K562 (cell line): Measurements from ENCODE around the gene PPP4R1. TPM values are rescaled to one million over a fixed set of nuclear protein-coding genes. Genes with fewer than 3 reads are reported as not detected.

Experiments
- ATAC-seq: fragments of 200-7000 bp; cut with Tn5 transposase; 3 replicates; pipeline ENCODE4 v1.9.1; 2020; ENCODE audit warnings: moderate library complexity
- BruUV-seq: library from RNA; stranded (reverse); fragments of 400-500 nt; replicated peaks from 2 replicates; lab custom pipeline; 2021; lab: Mats Ljungman, UMichigan
- CTCF ChIA-PET: fragments of 300-600 bp; formaldehyde crosslinking; extraction: SDS; loops from one replicate; lab custom pipeline; 2021; ENCODE audit warnings: low intra/inter-chr PET ratio; lab: Yijun Ruan, JAX
- POLR2A ChIA-PET: fragments of 300-600, 350-650 bp; sonication (Branson Sonifier 250); formaldehyde crosslinking; extraction: SDS; loops from one replicate; lab custom pipeline; 2021; ENCODE audit warnings: antibody characterized with exemption, inconsistent platforms; lab: Yijun Ruan, JAX
- DNase-seq, 4 experiments: peaks; one replicate each; pipeline versions ENCODE4 v3.0.0 to v3.0.0-alpha.2; 2011 to 2018; ENCODE audit warnings: low spot score in 3 of 4, mixed read lengths in 3 of 4; ENCODE audit errors: extremely low read depth in 1 of 4
- FAIRE-seq: peaks from 2 replicates; lab custom pipeline; 2011; peaks lifted over from hg19 to GRCh38; lab: Jason Lieb, UNC
- H2AFZ ChIP-seq: 2 replicates; pipeline ENCODE4 v1.6.0; 2011; ENCODE audit warnings: low read depth, low read length, control low read depth, inconsistent platforms
- H3K27ac ChIP-seq: fragments of 200-600 bp; 3 replicates; pipeline ENCODE4 v1.8.0; 2011; ENCODE audit warnings: low read depth, mild to moderate bottlenecking, control low read depth, inconsistent platforms, low read length, moderate library complexity, mixed read lengths; ENCODE audit errors: extremely low read depth
- H3K27me3 ChIP-seq, 2 experiments: fragments of 300-600 bp in 1 of 2; 2 replicates in 1 of 2; 3 replicates in 1 of 2; pipeline versions ENCODE4 v1.6.0 to v1.8.0; 2011; ENCODE audit warnings: inconsistent platforms in 2 of 2, low read length in 2 of 2, mild to moderate bottlenecking in 1 of 2, mixed read lengths in 1 of 2, moderate library complexity in 1 of 2; ENCODE audit not compliant: control insufficient read depth in 2 of 2, insufficient read depth in 2 of 2
- H3K36me3 ChIP-seq: fragments of 300-600 bp; 3 replicates; pipeline ENCODE4 v1.8.0; 2011; ENCODE audit warnings: mild to moderate bottlenecking, low read length, inconsistent platforms; ENCODE audit not compliant: control insufficient read depth, insufficient read depth
- H3K4me1 ChIP-seq, 2 experiments: fragments of 200-600 bp in 1 of 2; replicated peaks in 1 of 2; 2 replicates in 1 of 2; 3 replicates in 1 of 2; pipeline versions ENCODE4 v1.5.1 to v1.8.0; 2011; ENCODE audit warnings: inconsistent platforms in 2 of 2, low read length in 2 of 2, mild to moderate bottlenecking in 1 of 2, mixed read lengths in 1 of 2, moderate library complexity in 1 of 2; ENCODE audit not compliant: control insufficient read depth in 2 of 2, insufficient read depth in 2 of 2
- H3K4me2 ChIP-seq: 2 replicates; pipeline ENCODE4 v1.6.1; 2011; ENCODE audit warnings: low read length, control low read depth, inconsistent platforms, mixed read lengths; ENCODE audit not compliant: insufficient read depth
- H3K4me3 ChIP-seq: fragments of 200-600 bp; sonication (generic), shearing (Covaris generic); 2 replicates; pipeline ENCODE4 v1.5.1; 2016; ENCODE audit warnings: control low read depth, inconsistent platforms
- H3K79me2 ChIP-seq: fragments of 200-600 bp; 3 replicates; pipeline ENCODE4 v1.8.0; 2011; ENCODE audit warnings: low read length, inconsistent platforms; ENCODE audit not compliant: control insufficient read depth, insufficient read depth
- H3K9ac ChIP-seq, 2 experiments: 2 replicates each; pipeline versions ENCODE4 v1.6.0 to v1.6.1; 2011; ENCODE audit warnings: low read depth in 2 of 2, low read length in 2 of 2, control low read depth in 1 of 2, inconsistent platforms in 1 of 2, mild to moderate bottlenecking in 1 of 2, mixed read lengths in 1 of 2; ENCODE audit not compliant: insufficient read depth in 1 of 2
- H3K9me1 ChIP-seq: one replicate; pipeline ENCODE4 v1.6.0; 2011; ENCODE audit warnings: inconsistent platforms, mild to moderate bottlenecking, low read length, moderate library complexity; ENCODE audit not compliant: control insufficient read depth, insufficient read depth
- H3K9me3 ChIP-seq: replicated peaks from 2 replicates; pipeline ENCODE4 v1.5.1; 2011; ENCODE audit warnings: low read depth, low read length, inconsistent platforms; ENCODE audit not compliant: control insufficient read depth, insufficient read depth
- H4K20me1 ChIP-seq: replicated peaks from 2 replicates; pipeline ENCODE4 v1.6.1; 2011; ENCODE audit warnings: low read length, inconsistent platforms, mixed read lengths; ENCODE audit not compliant: control insufficient read depth, insufficient read depth
- CBX3 ChIP-seq, 2 experiments: IDR thresholded peaks; 1 replicate in 1 of 2; 2 replicates in 1 of 2; pipeline ENCODE4 v1.6.1; 2012; ENCODE audit warnings: inconsistent platforms in 2 of 2, low read length in 2 of 2, borderline replicate concordance in 1 of 2, control low read depth in 1 of 2
- KLF1 ChIP-seq: fragments of 450-650 bp; IDR thresholded peaks from 2 replicates; pipeline ENCODE4 v1.6.1; 2016; ENCODE audit warnings: missing genetic modification characterization, missing compliant biosample characterization
- MAFK ChIP-seq: IDR thresholded peaks from 2 replicates; pipeline ENCODE4 v1.6.1; 2011; ENCODE audit warnings: low read length, improper control_type of control experiment
- MEIS2 ChIP-seq: fragments of 450-650 bp; IDR thresholded peaks from 2 replicates; pipeline ENCODE4 v1.6.1; 2014; ENCODE audit warnings: mild to moderate bottlenecking; ENCODE audit not compliant: partially characterized antibody
- NCOA1 ChIP-seq: fragments of 450-650 bp; IDR thresholded peaks from 2 replicates; pipeline ENCODE4 v1.6.1; 2016; ENCODE audit warnings: low read depth
- NCOA2 ChIP-seq, 2 experiments: fragments of 450-650 bp; IDR thresholded peaks; 2 replicates each; pipeline ENCODE4 v1.6.1; 2018; ENCODE audit warnings: mild to moderate bottlenecking in 2 of 2, moderate library complexity in 1 of 2; ENCODE audit not compliant: partially characterized antibody in 2 of 2
- NR1H2 ChIP-seq: sonication (generic); formaldehyde crosslinking; IDR thresholded peaks from 2 replicates; pipeline ENCODE4 v1.4.0; 2020; ENCODE audit warnings: mild to moderate bottlenecking, missing genetic modification reagents
- PHF8 ChIP-seq: fragments of 200-600 bp; sonication (generic); IDR thresholded peaks from 2 replicates; pipeline ENCODE4 v1.6.1; 2012; ENCODE audit warnings: mixed run types, mild to moderate bottlenecking, inconsistent platforms, low read length, moderate library complexity, borderline replicate concordance
- SNIP1 ChIP-seq: fragments of 450-650 bp; IDR thresholded peaks from 2 replicates; pipeline ENCODE4 v1.7.1; 2017; ENCODE audit warnings: low read depth, mild to moderate bottlenecking
- ZFP36 ChIP-seq: fragments of 150-350 bp; IDR thresholded peaks from 2 replicates; pipeline ENCODE4 v1.6.1; 2018; ENCODE audit warnings: low read length, low read depth; ENCODE audit not compliant: partially characterized antibody
- ZNF174 ChIP-seq: fragments of 250-450 bp; sonication (Bioruptor Pico); IDR thresholded peaks from 2 replicates; pipeline ENCODE4 v1.4.0; 2020; ENCODE audit warnings: mild to moderate bottlenecking
- ZNF57 ChIP-seq: fragments of 450-650 bp; formaldehyde crosslinking; IDR thresholded peaks from 2 replicates; pipeline ENCODE4 v1.4.0; 2020; ENCODE audit warnings: mild to moderate bottlenecking, moderate library complexity
- ZNF695 ChIP-seq: fragments of 450-650 bp; formaldehyde crosslinking; IDR thresholded peaks from 2 replicates; pipeline ENCODE4 v1.4.0; 2020; ENCODE audit warnings: mild to moderate bottlenecking, moderate library complexity
- WGBS: fragments of 100-300 bp; shearing (Covaris generic); methylation state at CpG from one replicate; pipeline ENCODE4 v1.1.6; 2016; ENCODE audit warnings: low coverage, mixed read lengths; ENCODE audit not compliant: insufficient coverage; ENCODE audit errors: missing lambda C conversion rate; 5-methylcytosine and 5-hydroxymethylcytosine counted together
- in situ Hi-C: fragments of 300-500 bp; cut with MboI; formaldehyde crosslinking; loops from 4 replicates; pipeline ENCODE4 v1.15.0; 2018; ENCODE audit warnings: inconsistent platforms, mixed read lengths
- intact Hi-C: fragments of 100-400 bp; cut with micrococcal nuclease; formaldehyde crosslinking; loops from 2 replicates; pipeline ENCODE4 v1.14.2; 2022
- polyA plus RNA-seq, 8 experiments: library from polyadenylated mRNA; depleted of rRNA in 4 of 8; stranded (reverse) in 5 of 8; unstranded in 3 of 8; fragments of >200 nt; fragmentation: Nextera tagmentation in 2 of 8; fragmentation: Illumina TruSeq in 1 of 8; extraction: Ambion mirVana in 2 of 8; extraction: Trizol in 1 of 8; gene quantifications; 2 replicates each; pipeline versions ENCODE4 v1.2.1 to v1.2.3, GENCODE V29; 2011 to 2014; ENCODE audit warnings: inconsistent platforms in 1 of 8, missing spikeins in 1 of 8
- total RNA-seq, 7 experiments: library from RNA; depleted of rRNA in 6 of 7; stranded (reverse); fragments of >200 nt in 6 of 7; fragmentation: Illumina TruSeq in 2 of 7; extraction: Trizol in 2 of 7; gene quantifications; 2 replicates each; pipeline versions ENCODE4 v1.2.1 to v1.2.3, GENCODE V29; 2011 to 2021; ENCODE audit warnings: low replicate concordance in 1 of 7
- TF ChIP-seq, protein P1 (sequence below), 2 experiments: fragments of 200-800 bp in 1 of 2; sonication (Bioruptor generic) in 1 of 2; sonication (generic) in 1 of 2; formaldehyde crosslinking in 1 of 2; IDR thresholded peaks in 1 of 2; conservative IDR thresholded peaks in 1 of 2; 2 replicates each; pipeline versions ENCODE4 v1.5.0 to v1.6.1; 2016 to 2020; ENCODE audit warnings: missing compliant biosample characterization in 1 of 2, missing genetic modification characterization in 1 of 2, missing genetic modification reagents in 1 of 2
- TF ChIP-seq, protein P2 (sequence below): fragments of 450-650 bp; IDR thresholded peaks from 2 replicates; pipeline ENCODE4 v1.6.1; 2016; ENCODE audit warnings: borderline replicate concordance

PPP4R1 gene
- total and polyA plus RNA-seq, 9 of the 15 experiments (the other 6 are each of a cell fraction or from before 2014, with no cell fraction given) = 23.5 to 136 (median 84.5) TPM

GRCh38 chr18:9649164-9649540 lies 34.8 kb upstream of the PPP4R1 start:
- ATAC-seq = no peak
- Histone ChIP-seq H3K36me3 (no peaks in the 10 kb centered on the region), H3K9me1 (no peaks in the 10 kb centered on the region), H2AFZ (peak overlapping the region; percentile 46; the same call in 1 of the 2 replicates), H3K27me3 (no peaks in the 10 kb centered on the region), H3K27ac (no peak overlapping the region), H3K4me1 (no peaks in the 10 kb centered on the region; a peak in 1 of 5 replicates), H4K20me1 (no peaks in the 10 kb centered on the region), H3K79me2 (no peaks in the 10 kb centered on the region), H3K9ac (no peak overlapping the region), H3K4me3 (no peak overlapping the region), H3K4me2 (no peak overlapping the region), H3K9me3 (no peaks in the 10 kb centered on the region)
- intact Hi-C loops = no loop called here
- no TSS peak for BruUV-seq
- POLR2A ChIA-PET = interaction anchor here (2.0 kb wide), 1 partner anchor 12 kb away, joined by 7 read pairs; no protein-coding TSS in a partner anchor
- 69% methylated on average over 3 of the region's 3 CpGs for WGBS
- TF ChIP-seq NCOA2 (IDR thresholded peaks at IDR 0.05; ENCODE audit: partially characterized antibody in 2 of 2) (no peak), KLF1 (no peak), SNIP1 (no peak), ZNF174 (no peak), ZNF695 (CRISPR knock-in tag) (no peak), NR1H2 (CRISPR knock-in tag) (no peak), ZNF57 (CRISPR knock-in tag) (no peak), ZFP36 (no peak), NCOA1 (no peak), PHF8 (no peak), MEIS2 (no peak), CBX3 (IDR thresholded peaks at IDR 0.05; ENCODE audit: borderline replicate concordance in 1 of 2, low read length in 2 of 2) (no peak), MAFK (no peak)
- TF ChIP-seq, protein P1, sequence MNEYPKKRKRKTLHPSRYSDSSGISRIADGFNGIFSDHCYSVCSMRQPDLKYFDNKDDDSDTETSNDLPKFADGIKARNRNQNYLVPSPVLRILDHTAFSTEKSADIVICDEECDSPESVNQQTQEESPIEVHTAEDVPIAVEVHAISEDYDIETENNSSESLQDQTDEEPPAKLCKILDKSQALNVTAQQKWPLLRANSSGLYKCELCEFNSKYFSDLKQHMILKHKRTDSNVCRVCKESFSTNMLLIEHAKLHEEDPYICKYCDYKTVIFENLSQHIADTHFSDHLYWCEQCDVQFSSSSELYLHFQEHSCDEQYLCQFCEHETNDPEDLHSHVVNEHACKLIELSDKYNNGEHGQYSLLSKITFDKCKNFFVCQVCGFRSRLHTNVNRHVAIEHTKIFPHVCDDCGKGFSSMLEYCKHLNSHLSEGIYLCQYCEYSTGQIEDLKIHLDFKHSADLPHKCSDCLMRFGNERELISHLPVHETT (CRISPR knock-in tag; conservative IDR thresholded peaks at IDR 0.05 in 1 of 2, IDR thresholded peaks at IDR 0.05 in 1 of 2) = no peak
- TF ChIP-seq, protein P2, sequence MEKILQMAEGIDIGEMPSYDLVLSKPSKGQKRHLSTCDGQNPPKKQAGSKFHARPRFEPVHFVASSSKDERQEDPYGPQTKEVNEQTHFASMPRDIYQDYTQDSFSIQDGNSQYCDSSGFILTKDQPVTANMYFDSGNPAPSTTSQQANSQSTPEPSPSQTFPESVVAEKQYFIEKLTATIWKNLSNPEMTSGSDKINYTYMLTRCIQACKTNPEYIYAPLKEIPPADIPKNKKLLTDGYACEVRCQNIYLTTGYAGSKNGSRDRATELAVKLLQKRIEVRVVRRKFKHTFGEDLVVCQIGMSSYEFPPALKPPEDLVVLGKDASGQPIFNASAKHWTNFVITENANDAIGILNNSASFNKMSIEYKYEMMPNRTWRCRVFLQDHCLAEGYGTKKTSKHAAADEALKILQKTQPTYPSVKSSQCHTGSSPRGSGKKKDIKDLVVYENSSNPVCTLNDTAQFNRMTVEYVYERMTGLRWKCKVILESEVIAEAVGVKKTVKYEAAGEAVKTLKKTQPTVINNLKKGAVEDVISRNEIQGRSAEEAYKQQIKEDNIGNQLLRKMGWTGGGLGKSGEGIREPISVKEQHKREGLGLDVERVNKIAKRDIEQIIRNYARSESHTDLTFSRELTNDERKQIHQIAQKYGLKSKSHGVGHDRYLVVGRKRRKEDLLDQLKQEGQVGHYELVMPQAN = no peak
- DNase-seq = no peak
- FAIRE-seq = no peak
- in situ Hi-C loops = no loop called here
- CTCF ChIA-PET = no interaction called here
